ENCODE results near the gene HIVEP2.

Gene HIVEP2

DNA sequence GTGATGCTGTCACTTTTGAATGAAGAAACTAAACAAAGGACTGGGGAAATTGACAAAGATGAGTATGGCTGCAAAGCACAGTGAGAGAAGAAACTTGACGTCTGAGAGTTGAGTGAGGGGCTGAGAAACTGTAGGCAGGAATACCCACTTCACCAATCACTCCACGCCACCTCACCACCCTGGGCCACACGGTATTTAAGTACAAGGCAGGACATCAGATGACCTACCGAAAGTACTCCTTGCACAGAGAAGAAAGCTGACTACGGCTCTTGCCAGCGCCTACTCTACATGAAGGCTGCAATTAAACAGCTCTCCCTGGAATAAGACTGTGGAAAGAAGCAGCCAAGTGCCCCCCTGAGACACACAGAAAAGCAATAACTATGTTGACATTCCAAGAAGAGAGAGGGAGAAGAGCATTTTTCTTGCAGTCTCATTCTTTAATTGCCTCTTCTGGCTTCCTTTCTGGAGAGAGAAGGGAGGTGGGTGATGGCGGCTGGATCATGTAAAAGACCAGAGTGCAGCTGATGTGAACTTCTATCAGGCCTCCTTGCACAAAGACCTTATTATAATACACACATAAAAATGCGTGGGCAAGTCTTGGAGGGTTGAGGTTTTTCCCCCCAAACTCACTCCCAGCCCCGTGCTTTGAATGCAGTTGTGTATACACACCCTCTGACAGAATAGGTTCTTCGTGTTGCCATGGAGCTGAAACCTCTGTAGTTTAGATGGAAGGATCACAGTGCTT, 44.6 kb downstream of the HIVEP2 start:
- Histone ChIP-seq H2BK120ac (ENCODE audit: low read depth, low read length) (no peak overlapping the region), H4K5ac (ENCODE audit: low read length) (no peak overlapping the region), H3K4me2 (ENCODE audit: low read length) (no peak overlapping the region), H3K27me3 (ENCODE audit: insufficient read depth, low read length, poor library complexity) (no peaks in the 10 kb centered on the region), H2AK5ac (ENCODE audit: low read length) (no peak overlapping the region), H3K79me1 (ENCODE audit: low read length) (peaks cover 2% of the 10 kb centered on the region), H3K56ac (ENCODE audit: low read length) (no peak overlapping the region), H3K4me3 (ENCODE audit: low read length) (no peak overlapping the region), H2BK5ac (ENCODE audit: low read length) (no peak overlapping the region), H4K8ac (ENCODE audit: low read depth, low read length) (no peak overlapping the region), H3K79me2 (ENCODE audit: control insufficient read depth, insufficient read depth, low read length) (no peaks in the 10 kb centered on the region), H3K9ac (ENCODE audit: low read length) (no peak overlapping the region), H3K4me1 (ENCODE audit: control insufficient read depth, low read depth, low read length) (no peaks in the 10 kb centered on the region), H3K36me3 (ENCODE audit: control insufficient read depth, insufficient read depth, low read length) (no peaks in the 10 kb centered on the region), H3K23ac (ENCODE audit: low read length) (no peak overlapping the region), H3K4ac (ENCODE audit: low read depth, low read length) (no peak overlapping the region), H2BK15ac (replicated peaks; ENCODE audit: low read depth) (no peak overlapping the region), H3K18ac (ENCODE audit: low read length) (no peak overlapping the region), H3K27ac (ENCODE audit: low read depth, low read length) (no peak overlapping the region)
- no CpG with 5 or more reads among the region's 10 CpGs for WGBS (ENCODE audit: extremely low coverage, insufficient coverage, low lambda C conversion rate)
- DNase-seq: no peak

DNA sequence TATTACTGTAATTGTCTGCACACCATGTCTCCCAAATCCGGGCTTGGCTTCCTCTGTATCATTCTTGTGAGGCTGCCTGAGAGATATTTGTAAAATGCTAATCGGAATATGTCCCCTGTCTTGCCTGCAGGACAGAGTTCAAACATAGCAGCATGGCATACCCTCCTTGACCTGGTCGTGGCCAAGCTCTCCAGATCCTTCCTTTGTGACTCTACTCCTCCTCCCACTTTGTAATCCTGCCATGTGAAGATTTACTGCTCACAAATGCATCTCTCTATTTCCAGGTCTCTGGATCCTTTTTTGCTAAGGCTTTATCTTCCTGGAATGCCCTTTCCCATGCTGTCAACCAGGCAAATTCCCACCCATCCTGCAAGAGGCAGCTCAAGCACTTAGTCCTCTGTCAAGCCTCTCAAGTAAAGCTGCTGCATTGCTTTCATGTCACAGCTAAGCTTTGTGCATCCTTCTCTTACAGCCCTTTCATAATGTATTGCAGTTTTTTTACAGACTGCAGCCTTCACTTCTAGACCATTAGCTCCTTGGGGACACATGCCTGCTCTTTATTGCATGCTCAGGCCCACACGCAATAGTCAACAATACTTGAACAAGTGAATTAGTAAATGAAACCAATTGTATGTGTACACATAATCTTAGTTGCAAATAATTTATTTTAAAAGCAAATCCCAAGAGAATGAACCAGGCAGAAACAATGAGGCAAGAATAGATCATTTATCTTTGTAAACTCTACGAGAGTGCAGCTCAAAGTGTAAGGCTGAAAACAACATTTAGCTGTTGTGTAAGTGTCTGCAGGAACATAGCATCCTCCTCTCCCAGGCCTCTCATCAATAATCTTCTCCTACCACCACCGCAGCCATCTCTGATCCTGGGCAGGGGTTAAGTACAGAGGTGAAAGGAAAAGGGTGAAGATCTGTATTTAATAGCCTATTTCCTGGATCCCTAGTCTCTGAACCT, 45.8 kb downstream of the HIVEP2 start:
- Histone ChIP-seq H3K18ac (ENCODE audit: low read length) (no peak overlapping the region), H3K4me3 (ENCODE audit: low read length) (no peak overlapping the region), H3K4ac (ENCODE audit: low read depth, low read length) (no peak overlapping the region), H3K56ac (ENCODE audit: low read length) (no peak overlapping the region), H3K9ac (ENCODE audit: low read length) (no peak overlapping the region), H2BK5ac (ENCODE audit: low read length) (no peak overlapping the region), H3K27me3 (ENCODE audit: insufficient read depth, low read length, poor library complexity) (no peaks in the 10 kb centered on the region), H2BK120ac (ENCODE audit: low read depth, low read length) (no peak overlapping the region), H3K36me3 (ENCODE audit: control insufficient read depth, insufficient read depth, low read length) (no peaks in the 10 kb centered on the region), H4K5ac (ENCODE audit: low read length) (no peak overlapping the region), H4K8ac (ENCODE audit: low read depth, low read length) (no peak overlapping the region), H3K79me1 (ENCODE audit: low read length) (peaks cover 2% of the 10 kb centered on the region), H3K4me1 (ENCODE audit: control insufficient read depth, low read depth, low read length) (no peaks in the 10 kb centered on the region), H3K79me2 (ENCODE audit: control insufficient read depth, insufficient read depth, low read length) (no peaks in the 10 kb centered on the region), H2BK15ac (replicated peaks; ENCODE audit: low read depth) (no peak overlapping the region), H3K23ac (ENCODE audit: low read length) (no peak overlapping the region), H2AK5ac (ENCODE audit: low read length) (no peak overlapping the region), H3K4me2 (ENCODE audit: low read length) (no peak overlapping the region), H3K27ac (ENCODE audit: low read depth, low read length) (no peak overlapping the region)
- no CpG with 5 or more reads among the region's 6 CpGs for WGBS (ENCODE audit: extremely low coverage, insufficient coverage, low lambda C conversion rate)
- no peak for DNase-seq

DNA sequence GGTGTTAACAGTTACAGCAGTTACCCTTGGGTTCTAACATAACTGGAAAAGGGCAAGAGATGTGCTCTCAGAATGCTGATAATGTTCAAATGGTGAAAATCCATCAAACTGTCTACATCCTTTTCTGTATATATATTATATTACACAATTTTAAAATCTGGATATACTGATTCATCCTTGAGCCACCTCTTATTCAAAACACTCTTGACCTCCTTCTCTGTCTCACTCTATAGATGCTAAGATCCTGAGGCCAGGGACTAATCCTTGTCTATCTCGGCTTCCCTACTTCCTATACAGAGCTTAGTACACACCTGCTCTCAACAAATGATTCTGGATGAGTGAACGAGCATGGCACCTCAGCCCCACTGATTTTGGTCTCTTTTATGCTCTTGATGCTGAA, 47.3 kb downstream of the HIVEP2 start:
- Histone ChIP-seq H2BK120ac (ENCODE audit: low read depth, low read length) (no peak overlapping the region), H3K56ac (ENCODE audit: low read length) (no peak overlapping the region), H3K9ac (ENCODE audit: low read length) (no peak overlapping the region), H4K8ac (ENCODE audit: low read depth, low read length) (no peak overlapping the region), H3K79me2 (ENCODE audit: control insufficient read depth, insufficient read depth, low read length) (no peaks in the 10 kb centered on the region), H3K4me1 (ENCODE audit: control insufficient read depth, low read depth, low read length) (no peaks in the 10 kb centered on the region), H2BK5ac (ENCODE audit: low read length) (no peak overlapping the region), H3K27ac (ENCODE audit: low read depth, low read length) (no peak overlapping the region), H3K36me3 (ENCODE audit: control insufficient read depth, insufficient read depth, low read length) (no peaks in the 10 kb centered on the region), H3K79me1 (ENCODE audit: low read length) (peaks cover 2% of the 10 kb centered on the region), H3K4me2 (ENCODE audit: low read length) (no peak overlapping the region), H3K18ac (ENCODE audit: low read length) (no peak overlapping the region), H2AK5ac (ENCODE audit: low read length) (no peak overlapping the region), H3K27me3 (ENCODE audit: insufficient read depth, low read length, poor library complexity) (no peaks in the 10 kb centered on the region), H3K4ac (ENCODE audit: low read depth, low read length) (no peak overlapping the region), H4K5ac (ENCODE audit: low read length) (no peak overlapping the region), H3K23ac (ENCODE audit: low read length) (no peak overlapping the region), H2BK15ac (replicated peaks; ENCODE audit: low read depth) (no peak overlapping the region), H3K4me3 (ENCODE audit: low read length) (no peak overlapping the region)
- DNase-seq: no peak
- WGBS (ENCODE audit: extremely low coverage, insufficient coverage, low lambda C conversion rate): no CpG with 5 or more reads among the region's 2 CpGs

DNA sequence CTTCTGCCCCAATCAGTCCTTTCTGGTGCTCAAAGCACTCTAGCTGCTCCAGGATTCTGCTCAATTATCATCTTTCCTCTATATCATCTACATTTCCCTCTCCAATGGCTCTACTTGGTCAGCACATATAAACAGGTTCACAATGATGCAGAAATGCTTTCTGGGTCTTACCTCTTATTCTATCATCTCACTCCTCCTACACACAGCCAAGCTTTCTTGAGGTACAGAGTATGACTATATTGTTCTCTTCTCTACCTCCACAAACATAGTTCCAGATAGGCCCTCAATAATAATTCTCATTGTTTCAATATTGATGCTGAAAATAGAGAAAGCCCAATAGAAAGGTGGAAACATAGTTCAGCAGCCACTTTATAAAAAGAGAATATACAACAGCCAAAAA, 48.2 kb downstream of the HIVEP2 start:
- no peak overlapping the region for H3K4me2 ChIP-seq (ENCODE audit: low read length)
- no peaks in the 10 kb centered on the region for H3K27me3 ChIP-seq (ENCODE audit: insufficient read depth, low read length, poor library complexity)
- H3K56ac ChIP-seq (ENCODE audit: low read length): no peak overlapping the region
- H3K4ac ChIP-seq (ENCODE audit: low read depth, low read length): no peak overlapping the region
- H2BK120ac ChIP-seq (ENCODE audit: low read depth, low read length): no peak overlapping the region
- no peak overlapping the region for H3K18ac ChIP-seq (ENCODE audit: low read length)
- H3K79me2 ChIP-seq (ENCODE audit: control insufficient read depth, insufficient read depth, low read length): no peaks in the 10 kb centered on the region
- H2BK15ac ChIP-seq (replicated peaks; ENCODE audit: low read depth): no peak overlapping the region
- H3K4me1 ChIP-seq (ENCODE audit: control insufficient read depth, low read depth, low read length): no peaks in the 10 kb centered on the region
- H3K79me1 ChIP-seq (ENCODE audit: low read length): peaks cover 2% of the 10 kb centered on the region
- H3K36me3 ChIP-seq (ENCODE audit: control insufficient read depth, insufficient read depth, low read length): no peaks in the 10 kb centered on the region
- H3K9ac ChIP-seq (ENCODE audit: low read length): no peak overlapping the region
- no peak for DNase-seq
- no peak overlapping the region for H3K23ac ChIP-seq (ENCODE audit: low read length)
- H3K27ac ChIP-seq (ENCODE audit: low read depth, low read length): no peak overlapping the region
- H2BK5ac ChIP-seq (ENCODE audit: low read length): no peak overlapping the region
- H3K4me3 ChIP-seq (ENCODE audit: low read length): no peak overlapping the region
- H4K8ac ChIP-seq (ENCODE audit: low read depth, low read length): no peak overlapping the region
- H2AK5ac ChIP-seq (ENCODE audit: low read length): no peak overlapping the region
- no peak overlapping the region for H4K5ac ChIP-seq (ENCODE audit: low read length)

DNA sequence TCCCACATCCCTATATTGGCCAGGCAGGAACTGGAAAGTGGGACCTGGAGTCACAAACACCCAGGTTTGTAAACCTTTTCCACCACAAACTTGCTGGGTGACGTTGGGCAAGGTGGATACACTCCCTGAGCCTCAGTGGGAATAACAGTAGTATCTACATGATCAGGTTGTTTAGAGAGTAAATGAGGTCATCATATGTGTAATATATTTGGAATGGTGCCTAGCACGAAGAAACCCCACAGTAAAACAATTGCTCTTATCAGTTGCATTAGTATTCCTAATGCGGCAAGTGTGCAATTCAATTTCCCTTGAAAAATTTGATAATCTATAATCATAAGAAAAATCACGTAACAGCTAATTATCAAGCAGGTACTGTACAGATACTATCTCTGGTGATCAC, 51.9 kb downstream of the HIVEP2 start:
- Histone ChIP-seq H3K4ac (ENCODE audit: low read depth, low read length) (no peak overlapping the region), H3K23ac (ENCODE audit: low read length) (no peak overlapping the region), H3K27ac (ENCODE audit: low read depth, low read length) (no peak overlapping the region), H3K27me3 (ENCODE audit: insufficient read depth, low read length, poor library complexity) (no peaks in the 10 kb centered on the region), H3K4me3 (ENCODE audit: low read length) (no peak overlapping the region), H3K4me1 (ENCODE audit: control insufficient read depth, low read depth, low read length) (no peaks in the 10 kb centered on the region), H2AK5ac (ENCODE audit: low read length) (no peak overlapping the region), H3K4me2 (ENCODE audit: low read length) (no peak overlapping the region), H4K8ac (ENCODE audit: low read depth, low read length) (no peak overlapping the region), H2BK5ac (ENCODE audit: low read length) (no peak overlapping the region), H3K56ac (ENCODE audit: low read length) (no peak overlapping the region), H3K9ac (ENCODE audit: low read length) (no peak overlapping the region), H2BK120ac (ENCODE audit: low read depth, low read length) (no peak overlapping the region), H3K36me3 (ENCODE audit: control insufficient read depth, insufficient read depth, low read length) (no peaks in the 10 kb centered on the region), H4K5ac (ENCODE audit: low read length) (no peak overlapping the region), H3K79me1 (ENCODE audit: low read length) (peaks cover 2% of the 10 kb centered on the region), H3K18ac (ENCODE audit: low read length) (no peak overlapping the region), H3K79me2 (ENCODE audit: control insufficient read depth, insufficient read depth, low read length) (no peaks in the 10 kb centered on the region), H2BK15ac (replicated peaks; ENCODE audit: low read depth) (no peak overlapping the region)
- no peak for DNase-seq
- no CpG with 5 or more reads among the region's 4 CpGs for WGBS (ENCODE audit: extremely low coverage, insufficient coverage, low lambda C conversion rate)
